Tibial nerve (tissue), 4 donors: ENCODE measurements around the gene SIGLEC14.

Experiments
- EP300 ChIP-seq, 2 donors: sonication (generic); formaldehyde crosslinking; IDR thresholded peaks; one replicate each; pipeline ENCODE4 v1.6.1; 2017; ENCODE audit warnings: antibody characterized with exemption in 2 of 2, mild to moderate bottlenecking in 1 of 2
- TF ChIP-seq, protein P1 (sequence below), 5 experiments: fragments of 200-600 bp in 3 of 5; fragments of 450-650 bp in 2 of 5; sonication (generic) in 3 of 5; IDR thresholded peaks; one replicate each; pipeline ENCODE4 v1.5.1; 2016 to 2019; ENCODE audit warnings: antibody characterized with exemption in 5 of 5, mild to moderate bottlenecking in 3 of 5, moderate library complexity in 2 of 5

DNA sequence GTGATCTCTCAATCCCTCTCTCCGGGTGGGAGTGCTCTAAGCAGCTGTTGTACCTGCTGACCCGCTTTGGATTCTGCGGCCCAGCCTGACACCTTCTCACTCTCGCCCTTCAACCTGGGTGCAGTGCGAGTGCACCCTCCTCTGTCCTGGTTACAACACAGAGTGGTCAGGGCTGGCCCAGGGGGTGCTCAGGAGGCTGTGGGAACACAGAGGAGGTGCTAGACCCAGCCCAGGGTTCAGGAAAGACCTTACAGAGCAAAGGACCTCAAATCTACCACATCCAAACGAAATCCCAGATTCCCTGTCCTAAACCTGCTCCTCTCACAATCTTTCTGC is 51.9 kb downstream of the SIGLEC14 start:
- TF ChIP-seq, protein P1, sequence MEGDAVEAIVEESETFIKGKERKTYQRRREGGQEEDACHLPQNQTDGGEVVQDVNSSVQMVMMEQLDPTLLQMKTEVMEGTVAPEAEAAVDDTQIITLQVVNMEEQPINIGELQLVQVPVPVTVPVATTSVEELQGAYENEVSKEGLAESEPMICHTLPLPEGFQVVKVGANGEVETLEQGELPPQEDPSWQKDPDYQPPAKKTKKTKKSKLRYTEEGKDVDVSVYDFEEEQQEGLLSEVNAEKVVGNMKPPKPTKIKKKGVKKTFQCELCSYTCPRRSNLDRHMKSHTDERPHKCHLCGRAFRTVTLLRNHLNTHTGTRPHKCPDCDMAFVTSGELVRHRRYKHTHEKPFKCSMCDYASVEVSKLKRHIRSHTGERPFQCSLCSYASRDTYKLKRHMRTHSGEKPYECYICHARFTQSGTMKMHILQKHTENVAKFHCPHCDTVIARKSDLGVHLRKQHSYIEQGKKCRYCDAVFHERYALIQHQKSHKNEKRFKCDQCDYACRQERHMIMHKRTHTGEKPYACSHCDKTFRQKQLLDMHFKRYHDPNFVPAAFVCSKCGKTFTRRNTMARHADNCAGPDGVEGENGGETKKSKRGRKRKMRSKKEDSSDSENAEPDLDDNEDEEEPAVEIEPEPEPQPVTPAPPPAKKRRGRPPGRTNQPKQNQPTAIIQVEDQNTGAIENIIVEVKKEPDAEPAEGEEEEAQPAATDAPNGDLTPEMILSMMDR (IDR thresholded peaks at IDR 0.05) = no peak
- TF ChIP-seq EP300 (IDR thresholded peaks at IDR 0.05) = no peak
